Neuronal stem cell (in vitro differentiated cells): Measurements from ENCODE around the gene MYOF. TPM values are rescaled to one million over a fixed set of nuclear protein-coding genes. Genes with fewer than 3 reads are reported as not detected.
A peak's percentile ranks its signal among the peaks of the same experiment; 100 is the strongest.

Experiments
- DNase-seq: peaks from one replicate; pipeline ENCODE4 v3.0.0-alpha.2; 2013; ENCODE audit warnings: low spot score
- H2AFZ ChIP-seq: one replicate; pipeline ENCODE4 v1.6.1; 2013; ENCODE audit warnings: mild to moderate bottlenecking, low read length, inconsistent platforms
- H2AK5ac ChIP-seq: 2 replicates; pipeline ENCODE4 v1.6.1; 2013; ENCODE audit warnings: low read depth, mild to moderate bottlenecking, inconsistent platforms, low read length, moderate library complexity, mixed read lengths
- H2BK120ac ChIP-seq: 2 replicates; pipeline ENCODE4 v1.6.1; 2013; ENCODE audit warnings: low read depth, mild to moderate bottlenecking, inconsistent platforms, low read length, moderate library complexity, mixed read lengths
- H2BK12ac ChIP-seq: one replicate; pipeline ENCODE4 v1.6.1; 2013; ENCODE audit warnings: low read length, inconsistent platforms
- H2BK15ac ChIP-seq: 2 replicates; pipeline ENCODE4 v1.6.1; 2013; ENCODE audit warnings: mild to moderate bottlenecking, low read length, inconsistent platforms, mixed read lengths
- H2BK5ac ChIP-seq: one replicate; pipeline ENCODE4 v1.6.1; 2013; ENCODE audit warnings: inconsistent platforms, mild to moderate bottlenecking, low read length, moderate library complexity
- H3K14ac ChIP-seq: one replicate; pipeline ENCODE4 v1.6.1; 2013; ENCODE audit warnings: low read length, inconsistent platforms
- H3K18ac ChIP-seq: 2 replicates; pipeline ENCODE4 v1.6.1; 2013; ENCODE audit warnings: low read length, inconsistent platforms
- H3K23ac ChIP-seq: 2 replicates; pipeline ENCODE4 v1.6.1; 2013; ENCODE audit warnings: low read depth, mild to moderate bottlenecking, mixed read lengths, low read length, inconsistent platforms; ENCODE audit not compliant: poor library complexity
- H3K27ac ChIP-seq: replicated peaks from 3 replicates; pipeline ENCODE4 v1.5.1; 2013; ENCODE audit warnings: low read length, inconsistent platforms
- H3K27me3 ChIP-seq, 3 experiments: 2 replicates each; pipeline ENCODE4 v1.6.1; 2013; ENCODE audit warnings: low read length in 3 of 3, mild to moderate bottlenecking in 2 of 3, inconsistent platforms in 1 of 3, low read depth in 1 of 3, mixed read lengths in 1 of 3, moderate library complexity in 1 of 3; ENCODE audit not compliant: control insufficient read depth in 3 of 3, insufficient read depth in 3 of 3
- H3K36me3 ChIP-seq, 2 donors: replicated peaks in 1 of 2; 2 replicates each; pipeline ENCODE4 v1.6.1; 2013; ENCODE audit warnings: low read length in 2 of 2; ENCODE audit not compliant: control insufficient read depth in 2 of 2, insufficient read depth in 2 of 2
- H3K4ac ChIP-seq: 2 replicates; pipeline ENCODE4 v1.6.1; 2013; ENCODE audit warnings: inconsistent platforms, mild to moderate bottlenecking, low read length, moderate library complexity
- H3K4me1 ChIP-seq, 2 donors: 1 replicate in 1 of 2; 2 replicates in 1 of 2; pipeline ENCODE4 v1.6.1; 2013; ENCODE audit warnings: low read length in 2 of 2, low read depth in 1 of 2; ENCODE audit not compliant: control insufficient read depth in 2 of 2, insufficient read depth in 1 of 2
- H3K4me2 ChIP-seq: one replicate; pipeline ENCODE4 v1.6.1; 2013; ENCODE audit warnings: mild to moderate bottlenecking, low read length, inconsistent platforms; ENCODE audit not compliant: insufficient read depth, poor library complexity, severe bottlenecking
- H3K4me3 ChIP-seq, 2 donors: 2 replicates each; pipeline ENCODE4 v1.5.1; 2013; ENCODE audit warnings: low read length in 2 of 2, mild to moderate bottlenecking in 2 of 2, inconsistent platforms in 1 of 2, moderate library complexity in 1 of 2
- H3K79me1 ChIP-seq: one replicate; pipeline ENCODE4 v1.6.1; 2013; ENCODE audit warnings: low read depth, mild to moderate bottlenecking, inconsistent platforms, low read length, moderate library complexity
- H3K9ac ChIP-seq: one replicate; pipeline ENCODE4 v1.6.1; 2013; ENCODE audit warnings: mild to moderate bottlenecking, low read depth, low read length, inconsistent platforms; ENCODE audit not compliant: poor library complexity
- H3K9me3 ChIP-seq, 2 donors: replicated peaks in 1 of 2; 2 replicates each; pipeline versions ENCODE3 to v1.6.1; 2013; ENCODE audit warnings: low read length in 2 of 2, mild to moderate bottlenecking in 2 of 2, inconsistent platforms in 1 of 2, low read depth in 1 of 2, mixed read lengths in 1 of 2, moderate library complexity in 1 of 2; ENCODE audit not compliant: control insufficient read depth in 2 of 2, insufficient read depth in 1 of 2
- H4K8ac ChIP-seq: one replicate; pipeline ENCODE4 v1.6.1; 2013; ENCODE audit warnings: low read depth, mild to moderate bottlenecking, inconsistent platforms, low read length, moderate library complexity
- H4K91ac ChIP-seq: one replicate; pipeline ENCODE4 v1.6.1; 2013; ENCODE audit warnings: low read length, low read depth, mild to moderate bottlenecking, inconsistent platforms; ENCODE audit not compliant: poor library complexity
- WGBS, 2 donors: extraction: QIAGEN DNeasy Blood & Tissue Kit; methylation state at CpG; one replicate each; pipeline ENCODE4 v1.1.7; 2013; ENCODE audit warnings: missing lambda C conversion rate in 2 of 2, mixed read lengths in 1 of 2; ENCODE audit not compliant: insufficient read length in 2 of 2, insufficient replicate concordance in 1 of 2; ENCODE audit errors: extremely low coverage in 2 of 2; 5-methylcytosine and 5-hydroxymethylcytosine counted together
- polyA plus RNA-seq, 2 experiments: library from polyadenylated mRNA; stranded (reverse); fragments of 200-250 nt; gene quantifications; one replicate each; pipeline ENCODE4 v1.2.3, GENCODE V29; 2013

Gene MYOF, protein sequence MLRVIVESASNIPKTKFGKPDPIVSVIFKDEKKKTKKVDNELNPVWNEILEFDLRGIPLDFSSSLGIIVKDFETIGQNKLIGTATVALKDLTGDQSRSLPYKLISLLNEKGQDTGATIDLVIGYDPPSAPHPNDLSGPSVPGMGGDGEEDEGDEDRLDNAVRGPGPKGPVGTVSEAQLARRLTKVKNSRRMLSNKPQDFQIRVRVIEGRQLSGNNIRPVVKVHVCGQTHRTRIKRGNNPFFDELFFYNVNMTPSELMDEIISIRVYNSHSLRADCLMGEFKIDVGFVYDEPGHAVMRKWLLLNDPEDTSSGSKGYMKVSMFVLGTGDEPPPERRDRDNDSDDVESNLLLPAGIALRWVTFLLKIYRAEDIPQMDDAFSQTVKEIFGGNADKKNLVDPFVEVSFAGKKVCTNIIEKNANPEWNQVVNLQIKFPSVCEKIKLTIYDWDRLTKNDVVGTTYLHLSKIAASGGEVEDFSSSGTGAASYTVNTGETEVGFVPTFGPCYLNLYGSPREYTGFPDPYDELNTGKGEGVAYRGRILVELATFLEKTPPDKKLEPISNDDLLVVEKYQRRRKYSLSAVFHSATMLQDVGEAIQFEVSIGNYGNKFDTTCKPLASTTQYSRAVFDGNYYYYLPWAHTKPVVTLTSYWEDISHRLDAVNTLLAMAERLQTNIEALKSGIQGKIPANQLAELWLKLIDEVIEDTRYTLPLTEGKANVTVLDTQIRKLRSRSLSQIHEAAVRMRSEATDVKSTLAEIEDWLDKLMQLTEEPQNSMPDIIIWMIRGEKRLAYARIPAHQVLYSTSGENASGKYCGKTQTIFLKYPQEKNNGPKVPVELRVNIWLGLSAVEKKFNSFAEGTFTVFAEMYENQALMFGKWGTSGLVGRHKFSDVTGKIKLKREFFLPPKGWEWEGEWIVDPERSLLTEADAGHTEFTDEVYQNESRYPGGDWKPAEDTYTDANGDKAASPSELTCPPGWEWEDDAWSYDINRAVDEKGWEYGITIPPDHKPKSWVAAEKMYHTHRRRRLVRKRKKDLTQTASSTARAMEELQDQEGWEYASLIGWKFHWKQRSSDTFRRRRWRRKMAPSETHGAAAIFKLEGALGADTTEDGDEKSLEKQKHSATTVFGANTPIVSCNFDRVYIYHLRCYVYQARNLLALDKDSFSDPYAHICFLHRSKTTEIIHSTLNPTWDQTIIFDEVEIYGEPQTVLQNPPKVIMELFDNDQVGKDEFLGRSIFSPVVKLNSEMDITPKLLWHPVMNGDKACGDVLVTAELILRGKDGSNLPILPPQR (N-terminal part only)
- polyA plus RNA-seq (2013, experiment 1 of 2), result 2.9 TPM
- 2.8 TPM for polyA plus RNA-seq (2013, experiment 2 of 2)

DNA sequence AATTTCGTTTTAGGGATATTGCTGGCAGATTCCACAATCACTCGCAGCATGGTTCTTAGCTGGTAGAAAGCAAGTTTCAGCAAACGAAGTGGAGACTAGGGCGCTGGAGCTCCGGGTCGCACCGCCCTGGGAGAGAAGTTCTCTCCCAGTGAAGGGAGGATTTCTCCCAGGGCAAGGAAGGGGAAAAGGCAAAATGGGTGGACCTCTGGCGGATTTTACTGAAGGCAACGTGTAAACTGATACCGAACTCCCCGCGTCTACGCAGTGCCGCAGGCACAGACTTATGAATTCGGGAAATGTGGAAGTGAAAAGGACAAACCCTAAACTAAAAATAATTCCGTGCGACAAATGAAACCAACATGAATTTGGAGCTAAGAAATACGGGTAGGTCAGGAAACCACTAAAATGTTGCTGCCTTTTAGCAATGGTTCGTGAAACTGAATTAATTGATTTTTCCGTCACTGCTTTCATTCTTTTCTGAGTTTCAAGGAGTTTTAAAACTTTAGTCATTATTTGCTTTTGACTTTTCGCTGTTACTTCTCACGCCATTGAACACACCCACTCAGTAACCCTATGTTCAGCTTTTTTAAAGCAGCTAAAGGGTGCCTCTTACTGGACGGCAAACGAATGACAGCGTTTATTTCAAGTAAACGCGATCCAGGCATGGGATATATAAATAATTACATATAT lies at the start of gene MYOF:
MYOF (minus strand) TSS at position 190 of the 690 bp plus-strand sequence; CDS start at position 50, 140 bp downstream.
- Histone ChIP-seq H3K27ac (no peak within 1 kb of the TSS), H3K9ac (no peak within 1 kb of the TSS), H3K79me1 (no peaks in the 10 kb centered on the region), H3K4me2 (peak within 1 kb of the TSS; percentile 52), H3K4me1 (peaks cover 0 to 2% of the 10 kb centered on the region in 2 donors), H3K36me3 (no peaks in the 10 kb centered on the region), H3K9me3 (no peaks in the 10 kb centered on the region), H3K18ac (no peak within 1 kb of the TSS), H2AFZ (peak within 1 kb of the TSS; percentile 79), H2AK5ac (no peak within 1 kb of the TSS), H3K27me3 (no peaks in the 10 kb centered on the region), H3K14ac (no peak within 1 kb of the TSS), H2BK12ac (no peak within 1 kb of the TSS), H2BK15ac (no peak within 1 kb of the TSS), H3K4me3 (peak within 1 kb of the TSS; percentile 52 to 80), H2BK120ac (no peak within 1 kb of the TSS), H2BK5ac (no peak within 1 kb of the TSS), H3K23ac (no peak within 1 kb of the TSS), H4K91ac (no peak within 1 kb of the TSS), H3K4ac (no peak within 1 kb of the TSS), H4K8ac (no peak within 1 kb of the TSS)
- no CpG with 5 or more reads among the region's 27 CpGs for WGBS, 2 donors
- DNase-seq, result peak; percentile 54

DNA sequence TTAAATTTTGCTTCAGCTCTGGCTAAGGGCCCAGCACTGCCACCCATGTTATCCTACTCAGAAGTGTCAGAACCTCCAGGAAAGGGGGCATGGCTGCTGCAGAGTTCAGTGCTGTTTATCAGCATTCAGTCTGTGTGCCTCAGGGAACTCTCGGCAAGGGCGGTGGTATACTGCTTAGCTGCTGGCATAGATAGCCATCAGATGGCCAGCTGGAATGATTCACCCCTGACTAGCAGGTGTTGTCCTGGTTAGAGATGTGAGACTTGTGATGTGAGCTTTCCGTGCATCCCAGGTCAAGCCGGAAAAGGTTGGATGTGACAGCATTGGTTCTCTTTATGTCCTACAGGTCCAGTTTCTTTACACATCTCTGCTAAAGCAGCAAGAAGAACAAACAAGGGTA lies 36.4 kb upstream of the MYOF start:
- Histone ChIP-seq H4K91ac (no peak overlapping the region), H3K4ac (no peak overlapping the region), H2BK15ac (no peak overlapping the region), H2AK5ac (no peak overlapping the region), H3K23ac (no peak overlapping the region), H3K9me3 (peaks cover 13 to 30% of the 10 kb centered on the region in 2 donors), H3K9ac (no peak overlapping the region), H3K27me3 (no peaks in the 10 kb centered on the region), H3K27ac (no peak overlapping the region), H2BK120ac (no peak overlapping the region), H2BK12ac (no peak overlapping the region), H3K79me1 (no peaks in the 10 kb centered on the region), H3K14ac (no peak overlapping the region), H3K4me2 (no peak overlapping the region), H3K4me3 (no peak overlapping the region), H3K4me1 (no peaks in the 10 kb centered on the region), H2AFZ (no peak overlapping the region), H3K18ac (no peak overlapping the region), H3K36me3 (peaks cover 31 to 82% of the 10 kb centered on the region in 2 donors), H2BK5ac (no peak overlapping the region), H4K8ac (no peak overlapping the region)
- no peak for DNase-seq
- WGBS, 2 donors, result no CpG with 5 or more reads among the region's 4 CpGs

DNA sequence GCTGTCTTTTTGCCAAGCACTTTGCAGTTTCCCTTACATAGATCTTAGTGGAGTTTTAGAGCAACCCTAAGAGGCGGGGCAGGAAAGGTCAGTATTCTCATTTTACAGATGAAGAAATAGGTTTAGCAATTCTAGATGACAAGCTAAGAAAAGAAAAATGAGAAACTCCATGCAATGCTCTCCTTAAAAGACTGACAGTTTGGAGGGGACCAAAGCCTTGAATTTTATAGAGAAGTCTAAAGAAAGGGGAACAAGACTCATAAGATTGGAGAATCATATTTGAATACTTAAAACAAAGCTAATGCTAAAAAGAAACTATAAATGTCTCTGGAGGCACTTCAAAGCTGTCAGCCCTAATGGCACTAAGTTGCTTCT lies 33.9 kb upstream of the MYOF start:
- no peaks in the 10 kb centered on the region for H3K4me1 ChIP-seq
- H4K91ac ChIP-seq, result no peak overlapping the region
- H3K36me3 ChIP-seq, result peaks cover 28 to 83% of the 10 kb centered on the region in 2 donors
- H3K27me3 ChIP-seq, result no peaks in the 10 kb centered on the region
- no peaks in the 10 kb centered on the region for H3K79me1 ChIP-seq
- no peak overlapping the region for H2AFZ ChIP-seq
- H3K14ac ChIP-seq, result no peak overlapping the region
- no CpG with 5 or more reads among the region's 1 CpG for WGBS, 2 donors
- H3K4me2 ChIP-seq, result no peak overlapping the region
- no peak overlapping the region for H2AK5ac ChIP-seq
- H3K4me3 ChIP-seq, result no peak overlapping the region
- no peak overlapping the region for H3K18ac ChIP-seq
- H3K23ac ChIP-seq, result no peak overlapping the region
- no peak for DNase-seq
- no peak overlapping the region for H3K27ac ChIP-seq
- no peak overlapping the region for H3K4ac ChIP-seq
- H2BK15ac ChIP-seq, result no peak overlapping the region
- no peak overlapping the region for H3K9ac ChIP-seq
- no peak overlapping the region for H2BK5ac ChIP-seq
- peaks cover 13 to 27% of the 10 kb centered on the region in 2 donors for H3K9me3 ChIP-seq
- no peak overlapping the region for H2BK12ac ChIP-seq
- no peak overlapping the region for H4K8ac ChIP-seq
- H2BK120ac ChIP-seq, result no peak overlapping the region
